CD4-positive, alpha-beta T cell treated with Interleukin-15 for 1 hour (primary cell): ENCODE measurements around the gene CAMTA1.

Source experiments
- DNase-seq: peaks from one replicate; pipeline ENCODE4 v3.0.0-alpha.2; 2020

The CAMTA1 gene

DNA sequence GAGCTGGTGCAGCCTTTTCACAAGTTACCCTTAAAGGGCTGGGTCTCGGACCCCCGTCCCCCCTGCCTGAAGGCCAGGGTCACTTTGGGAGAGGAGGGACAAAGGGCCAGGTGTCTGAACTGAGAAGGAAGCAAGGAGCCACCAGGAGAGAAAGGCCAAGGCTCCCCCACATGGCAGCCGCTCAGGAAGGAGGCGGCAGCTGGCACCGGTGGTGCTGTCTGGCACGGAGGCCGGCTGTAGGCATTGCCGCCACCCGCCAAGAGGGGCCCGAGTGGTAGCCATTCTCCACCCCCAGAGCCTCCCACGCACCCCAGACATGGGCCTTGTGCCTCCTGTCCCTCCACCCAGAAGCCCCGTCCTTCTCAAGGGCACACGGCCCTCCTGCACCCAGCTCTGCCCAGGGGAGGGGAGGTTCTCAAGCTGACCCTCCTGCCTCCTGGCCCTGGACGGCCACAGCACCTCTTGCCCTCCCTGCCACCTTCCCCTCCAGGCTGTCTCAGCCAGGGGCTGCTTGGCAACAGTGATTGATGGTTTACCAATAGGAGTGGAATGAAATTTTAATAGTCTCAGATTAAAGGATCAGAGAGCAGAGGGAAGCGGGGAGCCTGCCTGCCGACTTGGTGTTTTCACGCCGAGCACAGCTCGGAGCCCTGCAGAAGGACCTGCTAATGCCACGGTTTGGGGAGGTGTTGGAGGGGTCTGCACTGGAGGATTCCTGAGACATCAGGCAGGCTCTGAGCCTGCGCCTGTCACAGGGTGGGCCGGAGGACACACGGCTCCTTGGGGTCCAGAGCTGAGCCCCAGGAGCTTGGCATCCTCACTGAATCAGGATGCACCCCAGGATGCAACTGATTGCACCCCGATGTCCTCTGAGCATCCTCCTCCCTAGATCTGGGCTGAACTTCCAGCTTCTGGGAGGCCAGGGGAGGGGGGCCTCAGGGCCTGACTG lies 773.9 kb downstream of the CAMTA1 start:
- no peak for DNase-seq

DNA sequence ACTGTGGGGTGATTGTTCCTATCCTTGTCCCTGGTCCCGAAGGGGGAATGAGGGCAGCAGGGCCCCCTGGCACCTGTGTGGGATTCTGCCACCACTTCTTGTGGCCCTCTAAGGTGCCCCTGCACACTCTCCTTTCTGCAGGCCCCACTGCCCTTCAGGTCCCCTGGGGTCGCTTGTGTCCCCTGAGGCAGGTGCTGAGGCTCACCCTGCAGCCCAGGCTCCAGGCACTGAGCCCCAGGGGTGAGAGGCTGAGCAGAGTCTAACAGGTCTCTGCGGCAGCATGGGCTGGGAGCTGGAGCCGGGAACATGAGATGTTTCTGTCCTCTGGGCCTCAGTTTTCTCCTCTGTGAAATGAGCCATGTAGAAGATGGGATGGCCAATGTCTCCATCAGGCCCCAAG lies 774.9 kb downstream of the CAMTA1 start:
- DNase-seq = no peak

DNA sequence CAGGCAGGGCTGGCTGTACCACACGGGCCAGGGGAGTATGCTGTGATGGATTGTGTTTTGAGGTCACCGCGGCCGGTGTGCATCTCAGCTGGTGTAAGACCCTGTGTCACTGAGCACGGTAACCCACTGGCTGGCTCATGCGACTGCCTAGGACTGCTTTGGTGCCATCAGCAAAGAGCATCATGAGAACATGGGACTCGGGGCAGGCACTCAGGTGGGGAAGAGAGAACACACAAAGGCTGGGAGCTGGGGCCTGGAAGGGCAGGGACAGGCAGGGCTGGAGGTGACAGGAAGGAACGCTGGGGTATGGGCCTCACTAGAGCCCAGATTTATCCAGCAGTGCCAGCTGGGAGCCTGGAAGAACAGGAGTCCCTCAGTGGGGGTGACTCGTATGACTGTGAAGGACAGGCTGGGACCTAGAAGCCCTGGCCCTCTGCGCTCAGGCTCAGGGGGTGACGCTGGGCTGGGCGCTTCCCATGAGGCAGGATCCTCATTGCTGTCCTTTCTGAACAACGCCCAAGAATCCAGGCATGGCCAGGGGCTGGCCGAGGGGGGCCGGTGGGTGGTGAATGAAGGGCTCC lies 775.4 kb downstream of the CAMTA1 start:
- no peak for DNase-seq

DNA sequence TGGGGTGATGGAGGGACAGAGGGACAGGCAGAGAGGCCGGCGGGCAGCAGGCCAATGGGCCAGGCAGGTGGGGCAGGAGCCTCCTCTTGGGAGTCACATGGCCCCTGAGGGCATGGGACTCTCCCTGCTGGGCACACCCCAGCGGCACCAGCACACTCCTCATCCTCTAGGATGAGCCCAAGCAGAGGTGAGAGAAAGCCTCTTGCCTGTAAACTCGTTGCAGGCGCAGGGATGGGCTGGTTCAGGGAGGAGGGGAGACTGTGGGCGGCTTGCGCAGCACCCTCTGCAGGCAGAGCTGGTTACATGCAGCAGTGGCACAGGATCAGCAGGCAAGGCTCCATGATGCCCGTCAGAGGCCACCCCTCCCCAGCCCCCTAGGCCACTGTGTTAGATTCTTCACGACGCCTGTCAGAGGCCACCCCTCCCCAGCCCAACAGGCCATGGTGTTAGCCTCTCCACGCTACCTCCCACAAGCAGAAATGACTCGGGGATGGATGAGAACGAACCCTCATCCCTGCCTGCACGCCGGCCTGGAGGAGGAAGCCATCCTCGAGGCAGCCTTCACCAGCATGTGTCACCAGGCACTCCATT lies 776.2 kb downstream of the CAMTA1 start:
- DNase-seq = no peak

DNA sequence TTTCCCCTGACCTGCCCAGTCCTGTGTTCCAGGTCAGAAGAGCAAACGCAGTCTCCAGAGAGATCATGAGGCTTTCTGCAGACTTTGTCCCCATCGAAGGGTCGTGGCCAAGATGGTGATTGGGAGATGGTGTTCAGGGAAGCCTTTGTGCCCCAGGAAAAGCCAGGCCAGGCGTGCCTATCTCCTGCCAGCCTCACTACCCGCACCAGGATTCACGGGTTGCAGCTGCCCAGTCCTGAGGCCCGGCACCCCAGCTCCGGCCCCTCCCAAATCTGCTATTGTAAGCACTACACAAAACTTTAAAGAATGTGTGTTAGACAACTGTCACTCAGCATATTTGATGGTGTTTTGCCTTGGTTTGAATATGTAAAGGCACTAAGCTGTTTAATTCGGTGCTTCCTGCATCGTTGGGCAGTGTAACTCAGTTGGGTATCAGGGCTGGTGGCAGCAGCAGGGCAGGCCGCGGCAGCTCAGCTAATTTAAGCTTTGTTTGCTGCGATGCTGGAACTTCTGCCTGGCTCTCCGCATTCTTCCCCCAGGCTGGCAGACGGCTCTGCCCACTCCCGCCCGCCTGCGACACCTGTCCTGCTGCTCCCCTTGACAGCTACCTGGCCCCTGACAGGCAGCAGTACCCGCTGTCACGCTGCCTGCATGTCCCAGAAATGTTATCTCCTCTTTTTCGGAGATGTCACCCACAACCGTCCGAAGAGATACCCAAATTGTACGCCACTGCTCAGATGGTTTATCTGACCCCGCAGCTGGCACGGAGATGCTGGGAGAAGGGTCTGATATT lies 776.9 kb downstream of the CAMTA1 start:
- no peak for DNase-seq

DNA sequence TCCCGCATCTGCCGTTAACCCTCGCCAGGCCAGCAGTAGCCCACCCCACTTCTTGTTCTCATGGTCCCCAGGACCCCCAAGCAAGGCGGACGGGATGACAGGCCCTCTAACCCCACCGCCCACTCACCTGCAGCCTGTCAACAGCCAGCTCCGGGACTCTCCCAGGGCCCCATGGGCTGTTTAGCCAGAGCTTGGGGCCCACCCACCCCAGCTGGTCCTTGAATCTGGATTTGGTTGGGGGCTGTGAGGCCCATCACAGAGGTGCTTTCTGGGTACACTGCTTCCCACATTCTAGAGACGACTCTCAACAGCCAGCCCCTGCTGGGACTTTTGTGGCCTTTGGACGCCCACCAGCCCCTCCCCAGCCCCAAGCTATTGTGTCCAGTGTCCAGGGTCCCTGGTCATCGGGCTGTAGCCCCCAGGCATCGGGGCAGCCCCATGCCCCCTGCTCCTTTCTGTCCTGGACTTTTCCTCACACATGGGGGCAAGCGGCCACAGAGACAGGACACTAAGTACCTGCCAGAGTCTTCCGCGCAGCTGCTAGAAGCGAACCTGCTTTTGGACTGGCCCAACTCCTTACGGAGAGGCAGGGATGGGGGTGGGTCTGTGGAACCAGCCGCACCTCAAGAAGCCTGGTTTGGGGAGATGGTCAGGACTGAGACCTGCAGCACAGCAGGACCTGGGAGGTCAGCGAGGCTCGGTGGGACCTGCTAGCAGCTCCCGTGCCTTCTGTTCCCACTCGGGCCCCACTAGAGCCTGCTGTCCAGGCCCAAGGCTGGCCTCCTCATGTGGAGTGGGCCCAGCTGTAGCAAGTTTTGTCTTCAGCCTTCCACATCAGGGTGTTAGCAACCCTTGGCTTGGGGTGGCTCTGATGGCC lies 777.7 kb downstream of the CAMTA1 start:
- no peak for DNase-seq

DNA sequence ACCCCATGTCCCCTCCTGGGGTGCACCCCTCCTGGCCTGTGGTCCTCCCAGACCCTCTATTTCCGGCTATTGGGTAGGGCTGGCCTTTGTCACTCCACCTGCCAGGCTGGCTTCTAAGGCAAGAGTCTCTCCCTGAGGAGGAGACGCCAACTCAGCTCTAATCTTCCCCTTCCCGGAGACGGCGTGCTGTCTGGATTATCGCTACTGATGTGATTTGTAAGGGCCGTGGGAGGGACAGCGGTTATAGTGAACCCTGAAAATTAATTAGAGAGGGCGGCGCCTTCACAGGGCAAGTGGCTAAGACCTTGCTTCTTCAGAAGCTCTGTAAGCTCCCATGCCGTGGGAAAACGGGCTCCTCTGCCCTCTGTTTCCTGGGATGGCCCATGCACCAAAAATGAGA lies 778.9 kb downstream of the CAMTA1 start:
- no peak for DNase-seq

DNA sequence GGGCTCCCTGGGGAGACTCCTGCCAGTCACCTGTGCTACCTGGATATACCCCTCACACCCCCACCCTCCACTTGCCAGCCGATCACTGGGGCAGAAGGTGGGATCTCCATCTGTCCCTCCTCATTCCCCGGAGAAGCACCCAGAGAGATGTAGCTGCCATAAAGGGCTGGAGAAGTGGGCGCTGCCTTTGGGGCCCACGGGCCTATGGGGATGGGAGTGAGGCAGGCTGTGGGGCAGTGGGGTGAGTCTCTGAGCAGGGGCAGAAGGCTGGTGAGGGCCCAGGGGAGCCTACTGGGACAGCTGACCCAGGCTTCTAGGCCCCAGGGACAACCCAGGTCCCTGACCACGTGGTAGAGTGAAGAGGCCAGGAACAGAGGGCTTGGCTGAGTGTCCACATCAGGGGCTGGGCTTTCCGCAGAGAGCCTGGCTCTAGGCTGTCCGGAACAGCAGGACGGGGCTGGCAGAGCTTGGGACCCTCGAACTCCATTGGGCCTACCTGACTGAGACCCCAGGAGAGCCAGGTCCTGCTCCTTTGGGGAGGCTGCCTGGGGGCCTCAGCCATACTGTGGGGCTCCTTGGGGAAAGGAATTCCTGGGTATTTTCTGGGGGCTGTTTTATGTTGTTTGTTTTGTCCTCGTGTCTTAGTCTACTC lies 780.0 kb downstream of the CAMTA1 start:
- no peak for DNase-seq

DNA sequence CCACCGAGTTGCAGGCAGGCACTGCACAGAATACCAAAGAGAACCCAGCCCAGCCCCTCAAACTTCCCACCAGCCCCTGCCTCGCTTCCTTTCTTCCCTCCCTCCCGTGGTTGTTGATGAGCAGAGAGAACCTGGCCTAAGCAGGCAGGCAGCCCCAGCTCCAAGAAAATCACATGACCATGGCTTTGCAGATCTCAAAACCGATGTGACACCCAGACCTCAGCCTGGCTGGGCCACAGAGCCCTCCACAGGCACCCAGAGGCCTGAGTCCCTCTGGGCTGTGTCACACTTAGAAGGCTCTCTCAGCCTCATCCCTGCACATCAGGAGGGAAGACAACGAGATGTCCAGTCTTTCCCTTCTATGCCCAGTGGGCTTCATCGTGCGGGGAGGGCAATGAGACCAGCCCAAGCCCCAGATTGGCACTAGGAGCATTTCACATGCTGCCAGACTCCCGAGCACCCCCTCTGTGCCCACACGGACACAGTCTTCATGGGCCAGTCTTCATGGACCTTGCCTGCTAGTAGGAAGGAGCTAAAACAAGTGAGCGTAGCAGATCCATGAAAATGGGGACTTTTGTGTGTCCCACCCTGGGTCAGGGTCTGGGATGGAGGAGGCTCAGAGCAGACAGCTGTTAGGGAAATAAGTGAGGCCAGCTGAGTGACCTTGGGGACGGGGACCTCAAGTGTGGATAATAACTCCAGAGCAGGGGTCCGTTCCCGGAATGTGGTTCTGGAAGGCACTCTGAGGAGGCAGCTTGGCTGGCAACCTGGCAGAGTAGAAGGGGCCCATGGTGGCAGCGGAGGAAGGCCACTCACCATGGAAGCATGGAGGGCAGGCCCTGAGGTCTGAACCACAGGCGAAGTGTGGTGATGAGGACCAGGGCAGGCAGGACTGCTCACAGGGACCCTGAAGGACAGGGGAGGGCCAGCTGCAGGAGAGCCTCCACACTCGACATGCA lies 781.4 kb downstream of the CAMTA1 start:
- DNase-seq = no peak

DNA sequence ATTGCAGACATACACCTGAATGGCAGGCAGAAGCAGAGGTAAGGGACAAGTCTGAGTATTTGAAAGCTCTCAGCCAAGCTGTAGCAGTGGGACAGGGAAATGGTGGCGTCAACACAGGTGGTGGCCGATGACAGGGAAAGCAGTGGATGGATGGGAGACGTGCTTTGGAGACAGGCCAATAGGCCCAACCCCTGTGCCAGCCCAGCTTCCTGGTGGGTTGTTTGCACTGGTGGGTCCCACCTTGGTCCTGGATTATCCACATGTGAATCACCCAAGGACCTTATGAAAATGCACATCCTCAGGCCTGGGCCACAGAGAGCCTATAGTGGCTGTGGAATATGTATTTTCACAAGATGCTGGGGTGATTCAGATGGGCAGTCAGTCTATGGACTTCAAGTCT lies 782.1 kb downstream of the CAMTA1 start:
- no peak for DNase-seq

DNA sequence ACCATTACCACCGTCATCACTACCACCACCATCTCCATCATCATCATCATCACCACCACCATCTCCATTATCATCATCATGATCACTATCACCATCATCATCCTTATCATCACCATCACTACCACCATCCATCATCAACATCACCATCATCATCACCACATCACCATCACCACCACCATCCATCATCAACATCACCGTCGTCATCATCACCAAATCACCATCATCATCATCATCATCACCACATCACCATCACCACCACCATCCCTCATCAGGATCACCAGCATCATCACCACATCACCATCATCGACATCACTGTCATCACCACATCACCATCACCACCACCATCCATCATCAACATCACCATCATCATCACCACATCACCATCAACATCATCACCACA lies 782.8 kb downstream of the CAMTA1 start:
- no peak for DNase-seq

DNA sequence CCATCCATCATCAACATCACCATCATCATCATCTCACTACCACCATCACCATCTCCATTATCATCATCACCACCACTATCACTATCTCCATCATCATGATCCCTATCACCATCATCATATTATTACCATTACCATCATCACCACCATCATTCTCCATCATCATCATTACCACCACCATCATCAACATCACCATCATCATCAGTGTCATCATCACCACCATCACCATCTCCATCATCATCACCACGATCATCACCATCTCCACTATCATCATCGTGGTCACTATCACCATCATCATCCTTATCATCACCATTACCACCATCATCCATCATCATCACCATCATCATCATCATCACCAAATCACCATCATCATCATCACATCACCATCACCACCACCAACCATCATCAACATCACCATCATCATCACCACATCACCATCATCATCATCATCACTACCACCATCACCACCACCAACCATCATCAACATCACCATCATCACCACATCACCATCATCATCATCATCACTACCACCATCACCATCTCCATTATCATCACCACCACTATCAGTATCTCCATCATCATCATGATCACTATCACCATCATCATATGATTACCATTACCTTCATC lies 783.8 kb downstream of the CAMTA1 start:
- no peak for DNase-seq

DNA sequence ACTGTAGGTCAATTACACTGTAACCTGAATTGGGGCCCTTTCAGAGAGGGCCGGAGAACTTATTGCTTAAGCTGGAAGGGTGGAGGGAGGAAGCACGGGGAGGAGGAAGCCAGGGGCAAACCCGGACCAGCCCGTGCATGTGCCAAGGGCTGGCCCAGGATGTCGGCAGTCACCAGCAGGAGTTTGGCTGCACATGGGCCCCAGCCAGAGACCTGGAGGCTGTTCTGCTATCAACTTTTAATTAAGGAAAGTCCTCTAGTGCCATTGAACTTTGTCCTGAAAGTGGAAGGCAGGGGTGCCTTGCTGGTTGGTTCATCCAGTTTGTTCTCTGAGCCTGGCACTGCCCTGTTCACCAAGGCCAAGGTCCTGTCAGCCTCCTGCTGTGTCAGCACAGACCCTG lies 785.1 kb downstream of the CAMTA1 start:
- no peak for DNase-seq

DNA sequence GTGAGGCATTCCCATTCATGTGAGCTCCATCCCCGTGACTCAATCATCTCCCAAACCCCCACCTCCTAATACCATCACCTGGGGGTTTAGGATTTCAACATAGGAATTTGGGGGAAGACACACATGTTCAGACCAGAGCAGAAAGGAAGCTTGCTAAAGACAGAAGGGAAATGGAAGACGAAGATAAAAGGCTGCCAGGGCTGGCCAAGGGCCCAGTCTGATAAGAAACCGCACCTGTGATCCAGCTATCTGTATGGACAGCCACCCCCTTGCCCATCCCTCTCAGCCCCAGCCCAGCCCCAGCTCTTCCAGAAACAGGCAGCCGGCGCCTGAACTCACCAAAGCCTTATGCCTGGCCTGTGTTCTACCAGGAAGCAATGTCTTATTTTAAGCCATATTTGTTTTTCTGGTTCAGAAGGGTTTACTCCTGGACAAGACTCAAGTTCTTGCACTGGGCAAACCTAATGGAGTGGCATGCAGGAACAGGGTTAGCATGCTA lies 787.4 kb downstream of the CAMTA1 start:
- no peak for DNase-seq

DNA sequence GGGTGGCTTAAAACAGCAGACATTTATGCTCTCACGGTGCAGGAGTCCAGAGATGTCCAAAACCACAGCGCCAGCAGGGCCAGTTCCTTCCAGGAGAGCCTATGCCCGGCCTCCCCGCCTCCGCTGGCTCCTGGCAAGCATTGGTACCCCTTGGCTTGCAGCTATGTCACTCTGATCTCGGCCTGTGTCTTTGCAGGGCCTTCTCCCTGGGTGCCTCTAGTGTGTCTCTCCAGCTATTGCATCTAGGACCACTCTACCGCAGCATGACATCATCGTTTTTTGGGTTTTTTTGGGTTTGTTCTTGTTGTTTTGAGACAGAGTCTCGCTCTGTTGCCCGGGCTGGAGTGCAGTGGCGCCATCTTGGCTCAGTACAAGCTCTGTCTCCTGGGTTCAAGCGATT lies 788.2 kb downstream of the CAMTA1 start:
- DNase-seq = no peak

DNA sequence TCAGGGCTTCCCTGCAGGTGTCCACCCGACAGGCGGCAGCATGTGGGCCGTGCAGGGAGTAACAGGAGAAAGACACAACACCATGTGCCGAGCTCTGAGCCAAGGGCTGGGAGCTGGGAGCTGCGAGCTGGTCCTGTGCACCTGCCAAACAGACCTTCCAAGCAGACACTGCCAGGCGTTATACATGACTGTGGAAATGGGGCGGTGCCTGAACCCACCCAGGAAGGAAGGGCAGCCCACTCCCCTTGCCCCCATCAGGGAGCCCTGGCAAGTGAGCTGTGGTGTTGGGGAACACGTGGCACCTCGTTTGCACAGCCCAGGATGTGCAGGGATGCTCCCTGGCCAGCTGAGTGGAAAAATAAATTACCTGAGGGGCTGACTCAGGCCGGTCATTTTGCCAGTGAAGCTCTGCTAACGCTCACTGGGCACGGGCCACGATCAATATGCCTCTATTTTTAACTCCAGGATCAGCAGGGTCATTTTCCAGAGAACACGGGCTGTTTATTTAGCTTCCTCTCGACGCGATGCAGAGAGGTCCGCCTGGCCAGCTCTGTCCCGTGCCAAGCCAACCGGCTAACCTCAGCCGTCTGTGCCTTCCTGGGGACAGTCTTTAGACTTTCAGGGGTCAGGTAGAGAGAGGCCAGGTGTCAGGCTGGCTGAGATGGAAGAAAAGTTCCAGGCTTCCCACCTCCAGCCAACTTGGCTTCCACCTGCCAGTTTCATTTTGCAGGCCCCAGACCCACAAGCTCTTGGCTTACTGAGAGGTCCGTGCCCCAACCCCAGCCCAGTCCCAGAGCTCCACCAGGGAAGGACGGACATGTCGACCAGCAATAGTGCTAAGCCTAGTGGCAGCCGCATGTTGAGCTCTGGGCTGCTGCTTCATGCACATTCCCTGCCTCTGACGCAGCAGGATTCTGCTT lies 789.1 kb downstream of the CAMTA1 start:
- no peak for DNase-seq

DNA sequence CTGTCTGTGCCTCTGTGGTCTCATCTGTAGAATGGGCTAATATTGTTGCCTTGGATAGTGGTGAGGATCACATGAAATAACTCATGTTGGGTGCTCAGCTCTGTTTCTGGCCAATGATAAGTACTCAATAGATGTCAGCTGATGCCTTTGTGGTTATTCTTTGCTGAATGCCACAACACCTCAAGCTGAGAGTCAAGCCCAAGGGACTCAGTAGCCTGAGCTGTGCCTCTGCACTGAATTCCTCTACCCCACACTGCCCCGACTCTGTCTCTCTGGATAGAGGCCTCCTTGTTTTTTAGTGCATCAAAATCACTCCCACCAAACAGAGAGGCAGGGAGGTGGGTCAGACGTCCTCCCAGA lies 789.8 kb downstream of the CAMTA1 start:
- DNase-seq = no peak

DNA sequence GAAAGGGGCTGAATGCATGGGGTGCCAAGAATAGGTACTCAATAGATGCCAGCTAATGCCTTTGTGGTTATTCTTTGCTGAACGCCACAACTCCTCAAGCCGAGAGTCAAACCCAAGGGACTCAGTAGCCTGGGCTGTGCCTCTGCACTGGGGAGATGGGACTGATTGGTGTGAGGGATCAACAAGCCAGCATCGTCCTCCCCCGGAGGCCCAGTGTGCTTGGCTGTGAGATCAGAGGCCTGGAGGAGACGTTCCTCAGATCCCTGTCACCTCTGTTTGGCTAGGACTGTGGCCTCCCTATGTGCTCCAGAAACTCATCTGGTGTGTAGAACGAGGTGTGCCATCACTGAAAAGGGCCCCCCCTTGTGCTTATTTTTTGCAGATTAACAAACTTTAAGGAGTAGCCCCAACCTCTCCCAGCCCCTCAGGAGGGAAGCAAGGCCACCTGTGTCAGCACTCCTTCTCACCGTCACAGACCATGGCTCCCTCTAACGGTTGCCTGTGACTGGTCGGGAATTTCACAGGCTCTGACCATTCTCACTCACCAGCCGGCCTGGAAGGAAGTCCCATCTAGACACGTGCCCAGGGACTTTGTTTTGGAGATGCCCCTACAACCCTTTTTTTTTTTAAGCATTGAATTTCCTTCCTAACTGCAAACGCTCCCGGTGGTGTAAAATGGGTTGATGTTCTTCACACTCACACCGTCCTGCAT lies 791.8 kb downstream of the CAMTA1 start:
- DNase-seq = no peak
